Measurements from ENCODE around the gene AGK.
A peak's percentile ranks its signal among the peaks of the same experiment; 100 is the strongest.

Gene AGK

GRCh38 chr7:141551094-141551781 lies at the start of gene AGK:
Gene AGK, plus strand, starts transcription at chr7:141551410. Its CDS starts 4,057 bp downstream, at chr7:141555467.
- no peaks in the 10 kb centered on the region for H3K9me3 ChIP-seq
- TF ChIP-seq Cebpa-rat (IDR thresholded peaks at IDR 0.05): no peak
- H3K4me3 ChIP-seq: peak within 1 kb of the TSS; percentile 93
- H3K27me3 ChIP-seq: no peaks in the 10 kb centered on the region
- H4K20me1 ChIP-seq: no peaks in the 10 kb centered on the region
- H3K4me2 ChIP-seq: peak within 1 kb of the TSS; percentile 90
- H3K36me3 ChIP-seq: peaks cover 14% of the 10 kb centered on the region
- peaks cover 34% of the 10 kb centered on the region for H3K4me1 ChIP-seq
- H3K9ac ChIP-seq: peak within 1 kb of the TSS; percentile 86
- H3K27ac ChIP-seq: peak within 1 kb of the TSS; percentile 88

- Histone ChIP-seq H3K9me3 (no peaks in the 10 kb centered on the region), H3K27me3 (no peaks in the 10 kb centered on the region), H3K4me3 (no peak overlapping the region), H3K4me1 (no peaks in the 10 kb centered on the region), H3K9ac (no peak overlapping the region), H3K27ac (no peak overlapping the region), H3K36me3 (no peaks in the 10 kb centered on the region), H3K4me2 (no peak overlapping the region), H4K20me1 (no peaks in the 10 kb centered on the region)
- no peak for TF ChIP-seq Cebpa-rat (IDR thresholded peaks at IDR 0.05)
Observed at GRCh38 chr7:141501451-141501850, 49.8 kb upstream of the AGK start.

GRCh38 chr7:141511316-141511675 lies 39.9 kb upstream of the AGK start:
- peaks cover 24% of the 10 kb centered on the region for H3K27me3 ChIP-seq
- H3K4me2 ChIP-seq: peak overlapping the region; percentile 52
- no peaks in the 10 kb centered on the region for H4K20me1 ChIP-seq
- no peak overlapping the region for H3K27ac ChIP-seq
- 0 out of 2 replicates have a peak overlapping the region, but pooled peaks have one; percentile 4 for H3K9ac ChIP-seq
- H3K36me3 ChIP-seq: no peaks in the 10 kb centered on the region
- no peak for TF ChIP-seq Cebpa-rat (IDR thresholded peaks at IDR 0.05)
- H3K4me3 ChIP-seq: no peak overlapping the region
- H3K4me1 ChIP-seq: peaks cover 11% of the 10 kb centered on the region
- no peaks in the 10 kb centered on the region for H3K9me3 ChIP-seq

- Histone ChIP-seq H3K4me1 (peaks cover 11% of the 10 kb centered on the region), H3K9me3 (no peaks in the 10 kb centered on the region), H3K9ac (0 out of 2 replicates have a peak overlapping the region, but pooled peaks have one; percentile 4), H3K27ac (no peak overlapping the region), H3K27me3 (peaks cover 24% of the 10 kb centered on the region), H3K4me3 (no peak overlapping the region), H3K36me3 (no peaks in the 10 kb centered on the region), H3K4me2 (peak overlapping the region; percentile 52), H4K20me1 (no peaks in the 10 kb centered on the region)
- no peak for TF ChIP-seq Cebpa-rat (IDR thresholded peaks at IDR 0.05)
Observed at GRCh38 chr7:141511676-141512396, 39.4 kb upstream of the AGK start.

- Histone ChIP-seq H3K4me1 (peaks cover 11% of the 10 kb centered on the region), H3K4me2 (no peak overlapping the region), H3K36me3 (no peaks in the 10 kb centered on the region), H3K9ac (no peak overlapping the region), H3K9me3 (no peaks in the 10 kb centered on the region), H4K20me1 (no peaks in the 10 kb centered on the region), H3K27me3 (peaks cover 24% of the 10 kb centered on the region), H3K4me3 (no peak overlapping the region), H3K27ac (no peak overlapping the region)
- TF ChIP-seq Cebpa-rat (IDR thresholded peaks at IDR 0.05): no peak
Observed at GRCh38 chr7:141512597-141512996, 38.6 kb upstream of the AGK start.

- no peak overlapping the region for H3K27ac ChIP-seq
- H3K4me2 ChIP-seq: no peak overlapping the region
- H3K4me3 ChIP-seq: no peak overlapping the region
- H3K9me3 ChIP-seq: no peaks in the 10 kb centered on the region
- peaks cover 11% of the 10 kb centered on the region for H3K4me1 ChIP-seq
- no peaks in the 10 kb centered on the region for H3K36me3 ChIP-seq
- no peak for TF ChIP-seq Cebpa-rat (IDR thresholded peaks at IDR 0.05)
- no peaks in the 10 kb centered on the region for H4K20me1 ChIP-seq
- H3K9ac ChIP-seq: no peak overlapping the region
- H3K27me3 ChIP-seq: peaks cover 24% of the 10 kb centered on the region
Observed at GRCh38 chr7:141513720-141514119, 37.5 kb upstream of the AGK start.

- Histone ChIP-seq H3K4me1 (peaks cover 11% of the 10 kb centered on the region), H4K20me1 (no peaks in the 10 kb centered on the region), H3K27me3 (peaks cover 20% of the 10 kb centered on the region), H3K4me2 (no peak overlapping the region), H3K4me3 (no peak overlapping the region), H3K36me3 (no peaks in the 10 kb centered on the region), H3K9ac (no peak overlapping the region), H3K27ac (no peak overlapping the region), H3K9me3 (no peaks in the 10 kb centered on the region)
- TF ChIP-seq Cebpa-rat (IDR thresholded peaks at IDR 0.05): no peak
Observed at GRCh38 chr7:141515941-141516340, 35.3 kb upstream of the AGK start.

- TF ChIP-seq Cebpa-rat (IDR thresholded peaks at IDR 0.05): no peak
- no peak overlapping the region for H3K4me3 ChIP-seq
- no peak overlapping the region for H3K4me2 ChIP-seq
- no peaks in the 10 kb centered on the region for H3K4me1 ChIP-seq
- H4K20me1 ChIP-seq: no peaks in the 10 kb centered on the region
- no peak overlapping the region for H3K9ac ChIP-seq
- no peak overlapping the region for H3K27ac ChIP-seq
- no peaks in the 10 kb centered on the region for H3K36me3 ChIP-seq
- H3K9me3 ChIP-seq: no peaks in the 10 kb centered on the region
- H3K27me3 ChIP-seq: no peaks in the 10 kb centered on the region
Observed at GRCh38 chr7:141519623-141520022, 31.6 kb upstream of the AGK start.

GRCh38 chr7:141522657-141523342 lies 28.4 kb upstream of the AGK start:
- TF ChIP-seq Cebpa-rat (IDR thresholded peaks at IDR 0.05): no peak

More at GRCh38 chr7:141522657-141523342, 28.4 kb upstream of the AGK start:
- no peak overlapping the region for H3K4me2 ChIP-seq
- no peaks in the 10 kb centered on the region for H4K20me1 ChIP-seq
- no peak overlapping the region for H3K4me3 ChIP-seq
- no peaks in the 10 kb centered on the region for H3K9me3 ChIP-seq
- no peaks in the 10 kb centered on the region for H3K4me1 ChIP-seq
- no peak overlapping the region for H3K9ac ChIP-seq
- H3K36me3 ChIP-seq: no peaks in the 10 kb centered on the region
- no peaks in the 10 kb centered on the region for H3K27me3 ChIP-seq
- no peak overlapping the region for H3K27ac ChIP-seq

Measured in BLaER1 (cell line).